Pancreas (tissue), 10 donors: ENCODE measurements around the gene SYN1. TPM values are rescaled to one million over a fixed set of nuclear protein-coding genes. Genes with fewer than 3 reads are reported as not detected.

Experiments
- ATAC-seq, 4 donors: fragments of 200-7000 bp; cut with Tn5 transposase; one replicate each; pipeline versions ENCODE4 v1.8.0 to v1.9.1; 2020; ENCODE audit warnings: mild to moderate bottlenecking in 4 of 4, moderate library complexity in 4 of 4
- DNase-seq, 6 donors: peaks; one replicate each; pipeline ENCODE4 v3.0.0-alpha.2; 2020
- FAIRE-seq: peaks from 2 replicates; lab custom pipeline; 2012; peaks lifted over from hg19 to GRCh38; lab: Jason Lieb, UNC
- H3K27ac ChIP-seq, 4 donors: fragments of 200-600 bp; sonication (generic); 1 replicate in 3 of 4; 2 replicates in 1 of 4; pipeline versions ENCODE4 v1.5.0 to v1.8.0; 2020
- H3K27me3 ChIP-seq, 4 donors: fragments of 200-600 bp; one replicate each; pipeline ENCODE4 v1.8.0; 2021
- H3K36me3 ChIP-seq, 3 donors: fragments of 200-600 bp; sonication (generic) in 1 of 3; one replicate each; pipeline versions ENCODE4 v1.5.0 to v1.8.0; 2020 to 2021
- H3K4me1 ChIP-seq, 3 donors: fragments of 200-600 bp; one replicate each; pipeline ENCODE4 v1.8.0; 2021
- H3K4me3 ChIP-seq, 4 donors: fragments of 200-600 bp; sonication (generic) in 2 of 4; one replicate each; pipeline versions ENCODE4 v1.5.0 to v1.8.0; 2020 to 2021
- H3K9me3 ChIP-seq, 4 donors: fragments of 200-600 bp; one replicate each; pipeline ENCODE4 v1.8.0; 2021
- WGBS, 2 donors: extraction: QIAGEN DNeasy Blood & Tissue Kit; methylation state at CpG; one replicate each; pipeline ENCODE4 v1.1.7; 2013; 5-methylcytosine and 5-hydroxymethylcytosine counted together
- intact Hi-C, 3 donors: fragments of 100-400 bp; cut with DNase I; formaldehyde crosslinking; loops; one replicate each; pipeline versions ENCODE4 v1.11.1 to v1.14.2; 2022
- polyA plus RNA-seq, 2 donors: library from polyadenylated mRNA; stranded (reverse); fragments of 200-250 nt; gene quantifications; one replicate each; pipeline ENCODE4 v1.2.3, GENCODE V29; 2013
- total RNA-seq, 6 donors: library from RNA; stranded (reverse); fragmentation: NEBNext Ultra II Directional in 4 of 6; extraction: Animal tissue kit (Norgen Biotek cat#: 25700) in 4 of 6; gene quantifications; one replicate each; pipeline versions ENCODE4 v1.2.1 to v1.2.4, GENCODE V29; 2021 to 2023
- TF ChIP-seq, protein P1 (sequence below), 4 donors: fragments of 200-600 bp; sonication (generic) in 3 of 4; IDR thresholded peaks; one replicate each; pipeline versions ENCODE4 v1.5.0 to v1.8.0; 2021; ENCODE audit warnings: antibody characterized with exemption in 4 of 4
- donor health status: healthy with polysubstance abuse.
- donor health status: DM: no; HTN: no; CAD: no; lungs with moderate emphysema.
- donor health status: DM: no; HTN: no; CAD: no.
- donor health status: control.
- donor health status: control.
- donor health status: Bipolar disorder and iron deficiency.
- donor health status: DM: yes; HTN: yes; CAD: no.
- donor health status: DM: no; HTN: no; CAD: no.
- donor health status: DM: no; HTN: no; CAD: no.
- donor health status: DM: yes; HTN: yes; CAD: no.

The SYN1 gene
- total and polyA plus RNA-seq, 8 donors = 0.47 to 10.3 (median 1.5) TPM

DNA sequence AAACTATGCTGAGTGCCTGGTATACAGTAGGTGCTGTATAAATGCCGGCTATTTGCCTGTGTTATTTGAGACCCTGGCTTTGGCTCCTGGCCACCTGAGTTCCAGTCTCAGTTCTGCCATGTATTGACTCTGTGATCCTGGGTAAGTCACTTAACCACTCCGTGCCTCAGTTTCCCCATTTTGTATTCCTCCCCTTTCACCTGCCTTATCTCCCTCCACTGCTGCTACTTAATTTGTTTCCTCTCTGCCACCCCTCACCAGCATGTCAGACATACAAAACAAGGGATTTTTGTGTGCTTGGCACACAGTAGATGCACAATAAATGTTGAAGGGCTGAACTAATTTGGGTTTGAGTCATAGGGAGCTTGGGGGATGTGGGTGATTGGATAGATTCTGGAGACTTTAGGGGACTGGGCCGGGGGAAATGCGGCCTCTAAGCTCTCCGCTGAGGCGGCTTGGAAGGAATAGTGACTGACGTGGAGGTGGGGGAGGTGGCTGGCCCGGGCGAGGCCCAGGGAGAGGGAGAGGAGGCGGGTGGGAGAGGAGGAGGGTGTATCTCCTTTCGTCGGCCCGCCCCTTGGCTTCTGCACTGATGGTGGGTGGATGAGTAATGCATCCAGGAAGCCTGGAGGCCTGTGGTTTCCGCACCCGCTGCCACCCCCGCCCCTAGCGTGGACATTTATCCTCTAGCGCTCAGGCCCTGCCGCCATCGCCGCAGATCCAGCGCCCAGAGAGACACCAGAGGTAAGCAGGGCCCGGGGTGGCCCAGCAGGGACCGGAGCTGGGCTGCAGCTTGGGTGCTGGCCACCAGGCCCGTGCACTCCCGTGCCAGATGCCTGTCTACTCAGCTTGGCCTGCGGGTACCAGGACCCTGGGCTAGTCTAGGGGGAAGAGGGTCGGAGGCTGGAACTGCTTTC, 37.7 kb downstream of the SYN1 start, which contains the start of gene TIMP1:
TIMP1 (plus strand) TSS at position 706 of the 917 bp plus-strand sequence. CDS start 980 bp downstream, outside the sequence.
- intact Hi-C loops = no loop called here
- FAIRE-seq = no peak

DNA sequence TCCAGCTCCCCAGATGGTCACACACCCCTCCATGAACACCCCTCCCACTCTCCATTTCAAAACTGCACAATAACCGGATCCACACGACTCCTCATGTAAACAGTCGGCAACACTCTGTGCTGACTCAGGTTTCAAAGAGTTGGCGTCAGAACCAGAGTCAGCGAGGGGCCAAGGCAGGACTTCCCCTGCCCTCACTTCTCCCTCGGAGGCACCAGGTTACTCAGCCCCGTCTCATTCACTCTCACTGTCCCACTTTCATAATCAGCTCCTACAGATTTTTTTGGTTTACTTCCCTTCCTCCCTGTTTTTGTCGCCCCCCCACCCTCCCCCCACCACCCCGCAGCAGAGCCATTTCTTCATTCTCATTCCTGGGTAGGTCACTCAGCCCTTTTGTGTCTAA, 40.1 kb downstream of the SYN1 start:
- no peaks in the 10 kb centered on the region for H3K4me1 ChIP-seq
- WGBS, 2 donors = 53 to 63% methylated on average over 9 of the region's 9 CpGs
- no peaks in the 10 kb centered on the region for H3K27me3 ChIP-seq
- H3K9me3 ChIP-seq = no peaks in the 10 kb centered on the region
- H3K4me3 ChIP-seq = no peak overlapping the region
- TF ChIP-seq, protein P1, sequence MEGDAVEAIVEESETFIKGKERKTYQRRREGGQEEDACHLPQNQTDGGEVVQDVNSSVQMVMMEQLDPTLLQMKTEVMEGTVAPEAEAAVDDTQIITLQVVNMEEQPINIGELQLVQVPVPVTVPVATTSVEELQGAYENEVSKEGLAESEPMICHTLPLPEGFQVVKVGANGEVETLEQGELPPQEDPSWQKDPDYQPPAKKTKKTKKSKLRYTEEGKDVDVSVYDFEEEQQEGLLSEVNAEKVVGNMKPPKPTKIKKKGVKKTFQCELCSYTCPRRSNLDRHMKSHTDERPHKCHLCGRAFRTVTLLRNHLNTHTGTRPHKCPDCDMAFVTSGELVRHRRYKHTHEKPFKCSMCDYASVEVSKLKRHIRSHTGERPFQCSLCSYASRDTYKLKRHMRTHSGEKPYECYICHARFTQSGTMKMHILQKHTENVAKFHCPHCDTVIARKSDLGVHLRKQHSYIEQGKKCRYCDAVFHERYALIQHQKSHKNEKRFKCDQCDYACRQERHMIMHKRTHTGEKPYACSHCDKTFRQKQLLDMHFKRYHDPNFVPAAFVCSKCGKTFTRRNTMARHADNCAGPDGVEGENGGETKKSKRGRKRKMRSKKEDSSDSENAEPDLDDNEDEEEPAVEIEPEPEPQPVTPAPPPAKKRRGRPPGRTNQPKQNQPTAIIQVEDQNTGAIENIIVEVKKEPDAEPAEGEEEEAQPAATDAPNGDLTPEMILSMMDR (IDR thresholded peaks at IDR 0.05) = no peak
- H3K27ac ChIP-seq = no peak overlapping the region
- FAIRE-seq (no peak), DNase-seq (no peak), ATAC-seq (peak in 2 of 4 donors; percentile 40 to 56)
- intact Hi-C loops = no loop called here
- no peaks in the 10 kb centered on the region for H3K36me3 ChIP-seq

More for the DNA sequence above, 37.7 kb downstream of the SYN1 start, which contains the start of gene TIMP1:
- ATAC-seq (peak; percentile 74 to 90 (median 90)), DNase-seq (peak; percentile 62 to 83 (median 70))
- 19 to 36% methylated on average over 27 to 28 of the region's 28 CpGs for WGBS, 2 donors
- peak within 1 kb of the TSS in 1 of 4 donors; percentile 35 for H3K4me3 ChIP-seq
- H3K9me3 ChIP-seq = no peaks in the 10 kb centered on the region
- H3K27ac ChIP-seq = peak within 1 kb of the TSS in 1 of 4 donors; percentile 57
- no peaks in the 10 kb centered on the region for H3K36me3 ChIP-seq
- TF ChIP-seq, protein P1 (IDR thresholded peaks at IDR 0.05) = no peak
- peaks cover 0 to 4% (median 0%) of the 10 kb centered on the region in 4 donors for H3K27me3 ChIP-seq
- H3K4me1 ChIP-seq = no peaks in the 10 kb centered on the region

GRCh38 chrX:47578692-47579091, 41.0 kb downstream of the SYN1 start:
- intact Hi-C loops = no loop called here
- DNase-seq (no peak), FAIRE-seq (no peak), ATAC-seq (no peak)
- Histone ChIP-seq H3K4me1 (no peaks in the 10 kb centered on the region), H3K27me3 (no peaks in the 10 kb centered on the region), H3K27ac (no peak overlapping the region), H3K36me3 (no peaks in the 10 kb centered on the region), H3K9me3 (no peaks in the 10 kb centered on the region), H3K4me3 (no peak overlapping the region)
- TF ChIP-seq, protein P1 (IDR thresholded peaks at IDR 0.05) = no peak
- 32 to 53% methylated on average over 16 of the region's 16 CpGs for WGBS, 2 donors

- FAIRE-seq (no peak), ATAC-seq (no peak), DNase-seq (no peak)
- no peaks in the 10 kb centered on the region for H3K4me1 ChIP-seq
- intact Hi-C loops = no loop called here
- no peaks in the 10 kb centered on the region for H3K9me3 ChIP-seq
- H3K27me3 ChIP-seq = no peaks in the 10 kb centered on the region
- TF ChIP-seq, protein P1 (IDR thresholded peaks at IDR 0.05) = no peak
- H3K27ac ChIP-seq = no peak overlapping the region
- H3K36me3 ChIP-seq = no peaks in the 10 kb centered on the region
- no peak overlapping the region for H3K4me3 ChIP-seq
- WGBS, 2 donors = 50 to 57% methylated on average over 3 of the region's 3 CpGs
Measured at GRCh38 chrX:47577901-47578300, 41.8 kb downstream of the SYN1 start.
